Stimulated activated naive CD4-positive, alpha-beta T cell treated with Interleukin-2 at 50 U/mL for 16 hours (primary cell): ENCODE data around the gene KLHL21.

Experiments
- DNase-seq: peaks from one replicate; lab custom pipeline; 2025; lab: John Stamatoyannopoulos, UW

The KLHL21 gene

DNA sequence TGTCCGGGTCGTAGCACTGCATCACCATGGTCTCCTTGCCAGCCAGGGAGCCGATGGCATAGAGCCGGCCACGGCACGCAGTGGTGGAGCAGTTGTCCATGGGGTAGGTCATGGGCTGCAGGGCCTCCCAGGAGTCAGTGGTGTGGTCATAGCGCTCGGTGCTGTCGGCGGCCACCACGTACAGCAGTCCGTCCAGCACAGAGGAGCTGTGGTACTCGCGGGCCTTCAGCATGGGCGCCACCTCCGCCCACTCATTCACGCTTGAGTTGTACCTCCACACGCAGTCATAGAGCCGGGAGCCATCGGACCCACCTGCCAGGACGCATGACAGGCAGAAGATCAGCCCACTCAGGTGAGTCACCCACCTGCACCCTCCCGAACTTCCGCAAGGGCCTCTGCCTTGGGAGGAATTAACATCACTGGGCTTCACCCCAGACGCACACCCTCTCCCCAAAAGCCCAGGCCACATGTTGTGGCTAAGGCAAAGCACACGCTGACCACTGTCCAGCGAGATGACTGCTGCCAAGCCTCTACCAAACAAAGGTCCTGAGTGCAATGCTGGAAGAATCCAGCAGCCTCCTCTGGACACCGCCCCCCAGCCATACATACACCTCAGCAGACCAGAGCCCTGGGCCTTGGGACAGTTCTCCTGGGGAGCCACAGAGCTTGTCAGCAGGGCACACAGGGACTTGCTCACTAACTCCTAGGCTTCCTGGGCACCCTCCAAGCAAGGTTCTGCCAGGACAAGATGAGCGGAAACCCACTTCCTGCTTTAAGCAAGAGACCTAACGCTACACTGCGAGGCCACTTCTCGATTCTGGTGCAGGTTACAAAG is 3.3 kb downstream of the KLHL21 start:
- DNase-seq = peak; percentile 61

DNA sequence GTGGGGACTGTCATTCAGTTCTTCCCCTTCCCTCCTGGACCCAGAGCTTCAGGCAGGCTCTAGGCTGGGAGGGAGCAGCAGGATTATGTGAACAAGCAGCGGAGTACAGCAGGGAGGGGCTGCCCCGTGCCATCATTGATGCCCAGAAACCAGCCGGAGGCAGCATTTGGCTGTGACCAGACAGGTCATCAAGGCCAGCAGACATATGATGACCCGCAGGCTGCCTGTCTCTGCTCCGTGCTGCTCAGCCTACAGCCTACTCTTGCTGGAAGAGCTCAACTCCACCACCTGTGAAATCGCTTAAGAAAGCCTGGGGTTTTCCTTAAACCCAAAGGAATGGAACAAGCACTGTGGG is 4.9 kb downstream of the KLHL21 start:
- DNase-seq = no peak

DNA sequence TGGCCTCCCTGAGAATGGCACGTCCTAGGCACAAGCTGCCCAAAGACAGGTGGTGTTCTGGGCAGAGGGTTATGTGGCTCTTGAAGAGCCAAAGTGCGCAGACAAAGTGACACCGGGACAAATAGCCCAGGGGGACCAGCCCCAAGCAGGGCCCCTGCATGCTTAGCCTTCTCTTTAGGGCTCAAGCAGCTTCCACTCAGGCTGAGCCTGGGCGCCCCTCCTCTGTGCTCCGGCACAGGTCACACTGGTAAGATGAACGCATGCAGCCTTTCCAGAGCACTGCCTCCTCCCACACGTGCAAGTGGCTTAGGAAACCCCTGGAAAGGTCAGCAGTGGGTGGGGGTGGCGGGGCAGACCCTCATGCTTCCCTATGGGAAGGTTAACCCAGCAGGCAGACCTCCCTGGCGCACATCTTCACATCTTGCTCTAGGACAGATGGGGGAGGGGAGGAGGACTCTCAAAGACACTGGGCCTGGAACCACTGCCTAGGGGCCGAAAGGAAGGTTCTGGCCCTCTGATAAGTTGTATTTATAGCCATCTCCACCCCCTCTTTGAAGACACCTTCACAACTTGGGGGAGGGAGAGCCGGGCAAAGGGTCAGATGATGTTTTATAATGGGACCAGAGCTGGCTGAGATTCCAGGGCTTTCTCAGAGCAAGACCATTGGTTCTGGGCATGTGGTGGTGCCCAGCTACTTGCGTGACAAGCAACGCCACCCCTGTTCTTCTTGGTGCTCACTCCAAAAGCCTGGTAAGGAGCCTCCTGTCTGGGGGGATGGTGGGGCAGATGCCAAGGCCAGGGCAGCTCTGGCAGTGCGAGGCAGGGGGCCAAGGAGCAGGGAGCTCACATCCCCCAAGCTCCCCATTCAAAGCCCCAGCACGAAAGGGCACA is 5.5 kb downstream of the KLHL21 start:
- DNase-seq = no peak

DNA sequence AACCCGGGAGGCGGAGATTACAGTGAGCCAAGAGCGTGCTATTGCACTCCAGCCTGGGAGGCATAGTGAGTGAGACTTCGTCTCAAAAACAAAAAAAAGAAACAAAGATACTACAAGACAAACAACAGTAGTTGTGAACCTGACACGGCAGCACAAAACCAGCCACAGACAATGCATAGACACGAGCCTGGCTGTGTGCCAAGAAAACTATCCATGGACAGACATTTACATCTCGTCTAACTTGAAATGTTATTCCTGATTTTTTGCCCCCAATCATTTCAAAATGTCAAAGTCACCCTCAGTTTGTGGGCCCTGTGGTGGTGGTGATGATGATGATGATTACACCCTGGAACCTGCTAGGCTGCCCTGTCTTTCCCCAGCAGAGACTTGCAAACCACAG is 6.3 kb downstream of the KLHL21 start:
- DNase-seq = no peak

DNA sequence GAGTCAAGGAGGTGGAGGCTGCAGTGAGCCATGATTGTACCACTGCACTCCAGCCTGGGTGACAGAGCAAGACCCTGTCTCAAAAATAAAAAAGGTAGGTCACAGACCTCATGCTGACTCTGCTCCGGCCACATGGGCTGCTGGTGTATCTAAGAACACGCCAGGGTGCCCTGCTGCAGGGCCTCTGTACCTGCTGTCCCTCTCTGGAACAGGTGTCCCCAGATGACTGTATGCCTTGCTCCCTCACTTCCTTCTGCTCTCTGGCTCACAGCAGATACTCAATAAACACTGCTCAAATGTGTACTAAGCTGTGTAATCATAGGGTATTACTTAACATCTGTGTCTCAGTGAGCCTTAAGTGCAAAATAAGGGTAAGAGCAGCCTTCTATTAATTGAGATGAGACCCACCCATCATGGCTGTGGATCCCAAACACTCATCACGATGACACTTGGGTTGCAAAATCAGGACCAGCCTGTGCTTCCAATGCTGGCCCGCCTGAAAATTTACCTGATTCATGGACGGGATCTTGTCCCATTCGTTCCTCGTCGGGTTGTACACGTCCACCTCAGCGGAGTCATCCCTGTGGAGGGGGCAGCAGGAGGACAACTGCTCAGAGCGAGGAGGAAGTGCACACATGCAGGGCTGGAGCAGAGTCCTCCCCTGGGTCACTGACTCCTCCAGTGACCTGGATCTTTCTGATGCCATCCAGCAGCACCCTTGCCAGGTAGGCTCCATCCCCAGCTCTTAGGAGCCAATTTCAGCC is 7.5 kb downstream of the KLHL21 start:
- DNase-seq = no peak

DNA sequence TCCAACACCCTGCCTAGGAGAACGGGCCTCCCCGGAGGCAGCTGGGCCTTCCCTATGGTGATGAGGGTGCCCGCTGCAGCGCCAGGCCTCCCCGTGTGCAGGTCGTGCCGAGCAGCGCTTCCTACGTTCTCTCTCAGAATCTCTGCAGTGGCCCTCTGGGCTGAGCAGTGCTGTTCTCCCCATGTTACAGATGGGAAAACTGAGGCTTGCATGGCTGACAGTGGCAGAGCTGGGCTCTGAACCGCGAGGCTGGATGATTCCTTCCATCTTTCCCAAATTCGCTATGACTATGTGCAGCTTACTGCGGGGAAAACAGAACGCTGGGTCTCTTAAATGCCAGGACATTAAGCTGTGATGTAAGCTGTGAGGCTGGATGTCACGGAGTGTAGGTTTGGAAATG is 8.9 kb downstream of the KLHL21 start:
- DNase-seq = no peak

DNA sequence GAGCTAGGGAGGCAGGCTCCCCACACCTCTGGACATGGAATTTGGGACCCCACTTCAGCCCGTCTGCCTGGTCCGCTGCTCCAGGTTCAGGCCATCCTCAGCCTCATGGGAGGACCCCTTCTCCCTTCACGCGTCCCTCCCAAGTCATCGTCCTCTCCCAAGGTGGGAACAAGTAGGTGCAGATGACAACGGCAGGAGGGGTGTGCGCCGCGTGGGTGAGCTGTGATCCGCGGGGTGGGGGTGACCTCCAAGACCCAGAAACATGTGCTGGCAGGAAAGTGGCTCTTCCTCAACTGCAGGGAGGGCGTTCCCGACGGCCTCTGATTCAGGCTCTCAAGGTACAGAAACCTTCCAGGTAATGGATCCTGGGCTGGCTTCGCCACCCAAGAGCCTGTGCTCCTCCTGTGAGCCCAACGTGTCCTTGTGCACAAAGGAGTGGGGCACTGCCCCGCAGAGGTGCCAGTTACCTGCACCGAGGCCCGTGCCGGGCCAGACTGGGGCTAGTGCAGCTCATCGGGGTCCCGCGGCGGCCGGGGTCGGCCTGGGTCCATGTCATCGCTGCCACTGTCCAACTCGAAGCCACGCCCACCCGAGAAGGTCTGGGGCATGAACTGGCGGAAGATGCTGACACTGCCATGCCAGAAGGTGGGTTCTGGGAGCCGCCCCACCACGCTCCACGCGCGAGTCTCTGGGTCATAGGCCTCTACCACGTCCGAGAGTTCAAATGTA is 9.6 kb downstream of the KLHL21 start:
- no peak for DNase-seq

DNA sequence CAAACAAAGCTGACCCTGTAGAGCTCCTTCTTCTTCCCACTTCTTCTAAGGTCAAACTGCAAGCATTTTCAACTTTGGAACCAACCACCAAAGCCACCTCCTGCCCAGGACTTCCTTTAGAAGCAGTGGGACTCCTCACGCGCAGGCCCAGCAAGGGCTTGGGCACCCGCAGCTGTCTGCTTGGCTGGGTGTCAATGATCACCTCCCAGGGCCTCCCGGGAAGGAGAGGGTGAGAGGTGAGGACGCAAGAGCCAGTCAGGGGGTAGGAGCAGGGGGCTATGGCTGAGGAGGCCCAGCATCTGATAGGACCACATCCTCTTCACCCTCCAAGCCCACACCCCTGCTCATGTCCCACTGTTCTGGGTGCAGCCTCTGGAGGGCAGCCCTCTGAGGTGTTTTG is 10.2 kb downstream of the KLHL21 start:
- DNase-seq = no peak

DNA sequence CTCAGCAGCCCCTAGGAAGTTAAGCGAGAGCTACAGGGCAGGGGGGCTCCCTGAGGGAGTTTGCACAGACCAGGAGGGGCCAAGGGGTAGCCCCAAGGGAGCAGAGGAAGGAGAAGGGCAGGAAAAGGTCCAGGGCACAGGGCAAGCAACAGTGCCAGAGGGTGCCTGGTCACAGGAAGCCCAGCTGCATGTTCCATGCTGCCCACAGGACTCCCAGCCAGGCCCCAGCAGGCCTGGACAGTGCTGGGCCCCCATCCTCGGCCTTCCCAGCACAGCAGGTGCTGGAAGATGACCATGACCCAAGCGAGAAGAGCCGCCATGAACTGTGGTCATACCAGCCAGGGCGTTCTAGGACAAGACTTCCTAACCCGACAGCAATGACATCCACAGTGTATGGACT is 11.0 kb downstream of the KLHL21 start:
- no peak for DNase-seq

DNA sequence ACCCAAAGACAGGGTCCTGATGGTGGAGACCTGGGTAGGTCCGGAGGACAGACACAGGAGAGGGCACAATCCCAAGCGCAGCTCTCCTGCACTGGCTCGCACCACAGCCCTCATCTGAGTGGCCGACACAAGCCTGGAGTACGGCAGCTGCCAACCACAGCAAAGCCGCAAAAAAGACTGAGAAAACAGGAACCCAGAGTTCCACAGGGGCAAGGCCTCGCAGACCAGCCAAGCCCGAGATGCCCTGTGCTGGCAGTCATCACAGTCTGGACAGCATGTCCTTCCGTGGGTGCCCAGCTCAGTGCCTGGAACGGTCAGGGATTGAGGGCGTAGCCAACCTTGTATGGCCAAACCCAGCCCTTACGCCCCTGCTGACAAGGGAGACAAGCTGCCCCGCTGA is 11.4 kb downstream of the KLHL21 start:
- DNase-seq = no peak

DNA sequence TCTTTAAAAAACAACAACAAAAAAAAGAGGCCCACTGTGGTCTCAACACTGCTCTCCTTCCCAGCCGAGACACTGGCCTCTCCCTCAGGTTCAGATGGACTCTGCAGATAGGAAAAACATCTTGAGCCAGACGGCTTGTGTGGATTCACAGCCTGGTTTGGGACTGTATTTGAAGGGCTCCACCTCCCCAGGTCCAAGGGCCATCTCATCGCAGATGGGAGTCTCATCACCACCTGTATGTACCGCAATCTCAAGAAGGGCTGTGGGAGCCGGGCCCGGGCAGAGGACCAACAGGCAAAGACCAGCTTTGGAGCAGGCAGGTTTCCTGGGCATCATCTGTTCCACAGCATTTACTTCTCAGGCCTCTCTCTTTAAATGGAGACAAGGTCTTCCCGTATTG is 12.6 kb downstream of the KLHL21 start:
- no peak for DNase-seq

DNA sequence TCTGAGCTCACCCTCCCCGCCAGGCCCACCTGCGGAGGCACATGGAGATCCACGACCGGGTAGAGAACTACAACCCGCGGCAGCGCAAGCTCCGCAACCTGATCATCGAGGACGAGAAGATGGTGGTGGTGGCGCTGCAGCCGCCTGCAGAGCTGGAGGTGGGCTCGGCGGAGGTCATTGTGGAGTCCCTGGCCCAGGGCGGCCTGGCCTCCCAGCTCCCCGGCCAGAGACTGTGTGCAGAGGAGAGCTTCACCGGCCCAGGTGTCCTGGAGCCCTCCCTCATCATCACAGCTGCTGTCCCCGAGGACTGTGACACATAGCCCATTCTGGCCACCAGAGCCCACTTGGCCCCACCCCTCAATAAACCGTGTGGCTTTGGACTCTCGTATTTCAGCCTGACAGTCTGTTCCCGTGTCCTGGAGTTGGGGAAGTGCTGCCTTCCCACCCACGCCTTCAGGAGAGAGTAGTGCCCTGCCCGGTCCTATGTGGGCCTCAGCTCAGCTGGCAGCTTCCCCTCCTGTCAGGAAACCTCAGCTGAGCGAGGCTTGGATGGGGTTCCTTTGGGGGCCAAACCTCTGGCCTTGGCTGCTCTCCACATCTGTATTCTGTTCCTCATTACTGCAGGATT is 13.7 kb downstream of the KLHL21 start:
- no peak for DNase-seq

DNA sequence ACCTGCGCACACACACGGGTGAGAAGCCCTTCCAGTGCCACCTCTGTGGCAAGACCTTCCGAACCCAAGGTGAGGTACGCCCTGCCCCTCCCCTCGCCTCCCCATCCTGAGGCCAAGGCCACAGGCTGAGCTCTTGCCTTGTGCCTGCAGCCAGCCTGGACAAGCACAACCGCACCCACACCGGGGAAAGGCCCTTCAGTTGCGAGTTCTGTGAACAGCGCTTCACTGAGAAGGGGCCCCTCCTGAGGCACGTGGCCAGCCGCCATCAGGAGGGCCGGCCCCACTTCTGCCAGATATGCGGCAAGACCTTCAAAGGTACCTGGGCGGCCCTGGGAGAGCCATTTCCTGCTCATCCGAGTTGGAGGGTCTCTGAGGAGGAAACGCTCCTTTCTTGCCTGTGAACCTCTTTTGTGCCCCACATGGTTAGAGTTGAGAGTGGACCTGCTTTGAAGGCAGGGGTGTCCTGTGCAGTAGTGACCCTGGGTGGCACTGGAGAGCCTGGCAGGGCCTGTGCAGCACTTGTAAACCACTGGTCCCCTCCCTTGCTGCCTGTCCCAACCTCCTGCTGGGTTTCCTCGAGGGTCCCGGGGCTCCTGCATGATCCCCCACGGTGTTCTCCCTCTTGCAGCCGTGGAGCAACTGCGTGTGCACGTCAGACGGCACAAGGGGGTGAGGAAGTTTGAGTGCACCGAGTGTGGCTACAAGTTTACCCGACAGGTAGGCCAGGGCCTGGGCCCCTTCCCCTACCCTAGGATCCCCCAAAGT is 14.4 kb downstream of the KLHL21 start:
- DNase-seq = no peak

DNA sequence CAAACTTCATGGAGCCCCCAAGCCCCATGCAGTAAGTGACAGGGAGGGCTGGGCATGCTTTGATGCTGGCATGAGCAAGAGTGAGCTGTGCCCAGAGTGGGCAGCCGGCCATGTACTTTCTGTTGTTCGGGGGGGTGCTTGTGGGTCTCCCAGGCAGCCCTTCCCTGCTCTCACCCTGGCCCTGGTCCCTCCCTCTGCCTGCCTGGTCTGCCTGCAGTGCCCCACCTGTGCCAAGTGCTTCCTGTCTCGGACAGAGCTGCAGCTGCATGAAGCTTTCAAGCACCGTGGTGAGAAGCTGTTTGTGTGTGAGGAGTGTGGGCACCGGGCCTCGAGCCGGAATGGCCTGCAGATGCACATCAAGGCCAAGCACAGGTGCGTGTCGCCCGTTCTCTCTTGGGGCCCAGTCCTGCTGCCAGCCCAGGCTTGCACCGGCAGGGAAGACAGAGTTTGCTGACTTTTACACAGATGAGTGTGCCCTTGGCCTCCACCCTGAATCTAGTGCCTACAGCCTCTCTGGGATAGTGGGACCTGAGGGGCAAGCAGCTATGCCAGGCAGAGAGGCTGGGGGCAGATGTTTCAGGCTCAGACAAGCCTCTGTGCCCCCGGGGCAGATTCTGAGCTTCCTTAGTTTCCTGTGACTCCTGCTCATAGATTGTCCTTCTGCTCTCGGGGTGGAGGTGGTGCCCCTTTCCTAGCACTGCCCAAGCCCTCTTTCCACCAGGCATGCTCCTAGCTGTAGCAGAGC is 15.2 kb downstream of the KLHL21 start:
- DNase-seq = no peak

DNA sequence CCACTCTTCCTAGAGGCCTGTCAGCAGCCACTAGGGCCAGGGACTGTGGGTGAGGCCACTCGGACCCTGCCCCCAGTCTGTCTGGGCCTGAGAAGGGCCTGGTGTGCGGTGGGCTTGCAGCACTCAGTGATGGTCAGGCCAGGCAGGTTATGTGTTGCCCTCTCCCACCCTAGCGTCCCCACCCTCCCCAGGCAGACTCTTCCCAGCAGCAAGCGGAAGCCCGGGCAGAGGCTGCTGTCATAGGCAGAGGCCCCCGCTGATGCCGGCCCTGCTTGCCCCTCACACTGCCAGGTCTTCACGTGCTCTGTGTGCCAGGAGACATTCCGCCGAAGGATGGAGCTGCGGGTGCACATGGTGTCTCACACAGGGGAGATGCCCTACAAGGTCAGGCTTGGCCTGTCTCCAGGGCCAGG is 16.3 kb downstream of the KLHL21 start:
- no peak for DNase-seq

DNA sequence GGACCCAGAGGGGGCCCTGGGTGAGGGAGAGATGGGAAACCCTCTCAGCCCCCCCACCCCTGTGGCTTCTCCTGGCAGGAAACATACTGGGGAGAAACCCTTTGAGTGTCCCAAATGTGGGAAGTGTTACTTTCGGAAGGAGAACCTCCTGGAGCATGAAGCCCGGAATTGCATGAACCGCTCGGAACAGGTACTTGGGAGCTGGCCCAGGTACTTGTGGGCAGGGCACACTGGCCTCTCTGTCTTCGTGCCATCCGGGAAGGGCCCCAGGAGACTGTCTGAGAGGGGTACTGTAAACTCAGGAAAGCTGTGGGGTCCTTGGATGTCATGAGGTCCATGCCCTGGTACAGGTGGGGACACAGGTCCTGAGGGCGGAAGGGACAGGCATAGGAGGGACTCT is 16.8 kb downstream of the KLHL21 start:
- no peak for DNase-seq

DNA sequence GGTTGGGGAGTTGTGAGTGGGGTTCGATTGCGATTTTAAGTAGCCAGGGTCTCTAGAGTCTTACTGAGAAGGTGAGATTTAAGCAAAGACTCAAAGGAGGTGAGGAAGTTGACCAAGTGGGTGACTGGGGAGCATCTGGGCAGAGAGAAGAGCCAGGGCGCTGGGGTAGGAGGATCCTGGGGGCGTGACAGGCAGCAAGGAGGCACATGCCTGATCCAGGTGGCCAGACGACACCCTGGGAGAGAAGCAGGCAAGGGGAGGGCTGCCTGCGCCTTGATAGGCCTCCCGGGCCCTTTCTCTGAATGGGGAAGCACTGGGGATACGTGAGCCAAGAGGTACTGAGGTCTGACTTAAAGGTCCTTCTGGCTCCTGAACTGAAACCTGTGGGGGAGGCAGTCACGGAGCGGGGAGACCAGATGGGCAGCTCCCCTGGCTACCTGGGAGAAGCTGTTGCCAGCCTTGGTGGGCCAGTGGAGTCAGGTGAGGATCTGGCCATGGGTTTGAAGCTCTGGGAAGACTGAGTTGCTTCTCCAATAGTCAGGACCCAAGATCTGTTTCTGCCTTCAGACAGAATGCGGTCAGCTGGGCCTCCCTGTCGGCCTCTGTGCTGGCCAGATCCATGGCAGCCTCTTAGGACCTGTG is 17.5 kb downstream of the KLHL21 start:
- no peak for DNase-seq

DNA sequence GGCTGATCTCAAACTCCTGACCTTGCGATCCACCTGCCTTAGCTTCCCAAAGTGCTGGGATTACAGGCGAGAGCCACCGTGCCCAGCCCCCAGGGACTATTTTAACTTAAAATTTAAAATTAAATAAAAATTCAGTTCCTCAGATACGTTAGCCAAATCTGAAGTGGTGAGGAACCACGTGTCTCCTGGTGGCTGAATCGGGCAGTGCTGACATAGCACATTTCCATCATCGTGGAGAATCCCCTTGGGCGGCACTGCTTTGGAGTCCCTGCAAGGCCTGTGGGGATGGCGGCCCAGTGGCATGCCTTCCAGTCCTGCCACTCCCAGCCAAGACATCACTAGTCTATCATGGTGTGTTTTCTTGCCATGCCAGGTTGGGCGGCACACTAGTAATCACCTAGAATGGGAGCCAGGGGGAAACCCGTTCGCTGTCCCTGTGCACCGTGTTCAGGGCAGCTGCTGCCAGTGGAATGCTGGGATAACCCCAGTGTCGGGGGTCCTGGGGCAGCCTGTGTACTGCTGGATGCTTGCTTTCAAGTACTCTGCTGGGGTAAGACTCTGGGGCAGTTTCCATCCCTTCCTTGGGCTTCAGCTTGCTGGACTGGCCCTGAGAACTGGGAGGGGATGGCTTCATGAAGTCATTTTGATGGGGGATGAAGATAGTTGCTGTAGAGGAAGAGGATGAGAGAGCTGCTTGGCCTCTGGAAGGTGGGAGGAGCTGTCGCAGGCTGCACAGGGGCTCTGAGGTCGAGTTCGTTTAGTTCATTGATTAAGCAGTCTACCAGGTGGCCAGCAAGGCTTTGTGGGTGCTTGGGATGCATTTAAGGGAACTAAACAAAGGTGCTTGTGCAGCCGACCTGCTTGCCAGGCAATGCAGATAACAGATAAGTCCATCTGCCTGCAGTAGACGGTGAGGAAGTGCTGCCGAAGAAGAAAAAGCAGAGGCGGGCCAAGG is 18.3 kb downstream of the KLHL21 start:
- DNase-seq = no peak
